Activated T-cell treated with anti-CD3 and anti-CD28 coated beads for 48 hours (primary cell): Measurements from ENCODE around the gene NT5M.
A peak's percentile ranks its signal among the peaks of the same experiment; 100 is the strongest.

Experiments used
- DNase-seq: peaks from one replicate; pipeline ENCODE4 v3.0.0-alpha.2; 2020; ENCODE audit warnings: low read depth

The NT5M gene

GRCh38 chr17:17343896-17344506, 40.8 kb downstream of the NT5M start:
- no peak for DNase-seq

- no peak for DNase-seq
Observed at GRCh38 chr17:17344507-17345293, 41.5 kb downstream of the NT5M start.

- no peak for DNase-seq
Observed at GRCh38 chr17:17345294-17345597, 42.1 kb downstream of the NT5M start.

GRCh38 chr17:17345686-17346427, 42.7 kb downstream of the NT5M start:
- no peak for DNase-seq

GRCh38 chr17:17346428-17347233, 43.5 kb downstream of the NT5M start:
- DNase-seq: no peak

GRCh38 chr17:17347234-17347955, 44.2 kb downstream of the NT5M start:
- DNase-seq: no peak

- no peak for DNase-seq
Observed at GRCh38 chr17:17347956-17348871, 45.0 kb downstream of the NT5M start.

GRCh38 chr17:17348872-17349723, 45.9 kb downstream of the NT5M start:
- DNase-seq: no peak

GRCh38 chr17:17349724-17350106, 46.5 kb downstream of the NT5M start:
- no peak for DNase-seq

GRCh38 chr17:17350491-17351355, 47.5 kb downstream of the NT5M start:
- no peak for DNase-seq

- DNase-seq: no peak
Observed at GRCh38 chr17:17351356-17351891, 48.3 kb downstream of the NT5M start.

GRCh38 chr17:17351901-17352781, 49.0 kb downstream of the NT5M start:
- no peak for DNase-seq

- DNase-seq: no peak
Observed at GRCh38 chr17:17352836-17353624, 49.9 kb downstream of the NT5M start.

- no peak for DNase-seq
Observed at GRCh38 chr17:17353625-17354484, 50.7 kb downstream of the NT5M start.

- DNase-seq: peak; percentile 68
Observed at GRCh38 chr17:17354560-17355349, 51.6 kb downstream of the NT5M start.
